ENCODE measurements around the gene ID1.
"Not testable (repeated sequence)": the region's sequence is repeated elsewhere in the genome, so short reads cannot be mapped to it uniquely, and the experiment has no call there.

Gene ID1

DNA sequence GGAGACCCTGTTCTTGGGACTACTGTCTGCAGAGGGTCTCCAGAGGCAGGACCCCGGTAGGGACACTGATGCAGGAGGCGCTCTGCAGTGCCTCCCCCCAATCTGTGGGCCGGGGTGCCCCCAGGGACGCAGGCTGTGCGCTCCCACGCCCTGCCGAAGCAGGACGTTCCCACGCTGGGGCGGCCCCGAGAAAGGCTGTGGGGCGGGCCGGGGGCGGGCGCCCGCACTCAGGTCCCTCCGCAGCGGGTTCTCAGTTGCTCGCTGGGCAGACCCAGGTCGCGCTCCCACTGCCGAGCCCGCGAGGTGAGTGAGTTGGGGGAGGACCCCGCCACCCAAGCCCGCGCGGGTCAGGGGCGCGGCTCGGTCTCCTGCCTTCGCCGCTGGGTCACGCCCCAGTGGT, 32.6 kb downstream of the ID1 start, which contains the start of gene COX4I2:
Gene COX4I2, plus strand, starts transcription at position 253 of the 400 bp plus-strand sequence. CDS start 1,106 bp downstream, outside the sequence.
- no peak for DNase-seq (ENCODE audit: low read depth in 2 of 2)

DNA sequence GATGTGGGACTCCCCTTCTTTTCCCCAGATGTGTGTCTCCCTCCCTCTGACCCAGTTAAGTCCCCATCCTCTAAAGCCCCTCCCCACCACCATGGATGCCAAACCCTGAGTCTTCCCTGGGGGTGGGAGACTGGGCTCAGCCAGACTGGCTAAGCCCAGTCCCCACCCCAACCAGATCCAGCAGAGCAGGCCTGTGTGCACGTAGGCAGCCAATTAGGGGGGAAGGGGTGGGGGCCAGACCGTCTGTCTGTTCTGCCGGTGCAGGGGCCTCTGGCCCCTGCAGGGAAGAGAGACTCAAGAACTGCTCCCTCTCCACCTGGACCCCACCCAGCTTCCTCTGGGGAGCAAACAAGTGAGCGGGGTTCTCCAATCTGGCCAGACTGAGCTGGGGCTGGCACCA, 33.2 kb downstream of the ID1 start:
- DNase-seq (ENCODE audit: low read depth in 2 of 2): no peak

DNA sequence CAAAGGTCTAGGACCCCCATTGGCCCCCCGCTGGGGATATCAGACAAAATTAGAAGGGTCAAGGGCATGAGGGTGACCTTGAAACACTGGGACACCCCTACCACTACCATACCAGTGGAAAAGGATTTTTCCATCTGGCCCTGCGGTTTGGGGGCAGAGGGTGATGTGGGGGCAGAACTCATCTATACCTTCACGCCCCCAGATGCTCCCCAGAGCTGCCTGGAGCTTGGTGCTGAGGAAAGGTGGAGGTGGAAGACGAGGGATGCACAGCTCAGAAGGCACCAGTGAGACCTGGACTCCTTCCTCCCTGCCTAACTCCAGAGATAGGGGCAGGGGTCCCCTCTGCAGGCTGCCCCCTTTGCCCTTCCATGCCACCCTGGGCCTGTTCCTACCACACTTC, 33.7 kb downstream of the ID1 start:
- DNase-seq (ENCODE audit: low read depth in 2 of 2): no peak

DNA sequence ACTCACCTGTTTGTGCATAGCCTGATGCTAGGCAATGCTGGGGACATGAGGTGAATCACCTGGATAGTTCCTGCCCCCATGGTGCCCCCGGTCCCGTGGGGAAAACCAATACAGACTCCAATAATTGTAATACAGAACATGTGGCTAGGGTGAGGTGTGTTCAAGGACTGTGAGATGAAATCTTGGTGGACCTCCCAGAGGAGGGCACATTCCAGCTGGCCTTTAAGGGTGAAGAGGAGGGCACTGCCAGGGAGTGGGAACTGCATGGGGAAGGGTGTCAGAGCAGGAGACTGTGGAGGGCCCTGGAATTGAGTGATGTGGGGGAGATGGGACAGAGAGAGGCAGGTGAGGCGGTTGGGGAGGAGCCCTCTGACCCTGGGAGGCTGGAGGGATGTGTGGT, 35.2 kb downstream of the ID1 start:
- DNase-seq (ENCODE audit: low read depth in 2 of 2): no peak

DNA sequence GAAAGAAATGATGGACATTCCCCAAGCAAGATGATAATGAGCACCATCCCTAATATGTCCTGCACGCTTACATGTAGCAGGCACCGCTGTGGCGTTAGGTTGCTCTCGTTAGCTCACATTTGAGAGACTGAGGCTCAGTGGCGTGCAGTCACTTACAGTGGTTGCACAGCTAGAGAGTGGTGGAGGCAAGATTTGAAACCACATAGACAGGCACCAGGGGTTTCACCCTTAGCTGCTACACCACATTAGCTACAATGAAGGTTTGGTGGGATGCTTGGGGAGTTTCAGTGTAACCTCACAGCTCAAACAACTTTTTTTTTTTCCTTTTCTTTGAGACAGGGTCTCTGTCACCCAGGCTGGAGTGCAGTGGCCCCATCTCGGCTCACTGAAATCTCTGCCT, 36.3 kb downstream of the ID1 start:
- no peak for DNase-seq (ENCODE audit: low read depth in 2 of 2)

DNA sequence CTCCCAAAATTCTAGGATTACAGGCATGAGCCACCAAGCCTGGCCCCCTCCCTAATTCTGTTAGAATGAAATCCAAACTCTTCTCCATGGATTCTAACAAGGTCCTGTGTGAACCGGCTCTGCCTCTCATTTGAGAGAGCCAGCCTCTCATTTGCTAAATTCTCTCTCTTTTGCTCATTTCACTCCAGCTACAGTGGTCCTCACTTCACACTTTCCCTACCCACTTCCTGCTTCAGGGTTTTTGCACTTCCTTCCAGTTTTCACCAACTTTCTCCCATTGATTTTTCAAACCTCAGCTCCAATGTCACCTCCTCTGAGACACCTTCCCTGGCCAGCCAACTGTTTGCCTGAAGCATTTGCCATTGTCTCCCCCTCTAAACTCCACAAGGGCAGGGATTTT, 37.7 kb downstream of the ID1 start:
- no peak for DNase-seq (ENCODE audit: low read depth in 2 of 2)

DNA sequence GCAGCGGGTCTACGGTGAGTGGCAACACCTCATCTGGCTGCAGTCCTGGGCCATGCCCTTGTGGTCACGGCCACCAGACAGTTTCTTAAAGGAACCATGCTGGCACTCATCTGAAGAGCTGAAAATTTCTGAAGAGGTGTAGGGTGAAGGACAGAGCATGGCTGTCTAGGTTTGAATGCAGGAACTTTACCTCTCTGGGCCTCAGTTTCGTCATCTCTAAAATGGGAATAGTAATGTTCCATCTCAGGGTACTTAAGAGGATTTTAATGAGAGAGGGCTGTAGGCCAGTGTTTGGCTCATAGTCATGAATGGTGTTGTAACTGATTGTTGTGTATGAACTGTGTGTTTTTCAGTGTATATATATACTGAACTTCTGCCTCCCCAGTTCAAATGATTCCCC, 38.4 kb downstream of the ID1 start:
- DNase-seq (ENCODE audit: low read depth in 2 of 2): no peak

DNA sequence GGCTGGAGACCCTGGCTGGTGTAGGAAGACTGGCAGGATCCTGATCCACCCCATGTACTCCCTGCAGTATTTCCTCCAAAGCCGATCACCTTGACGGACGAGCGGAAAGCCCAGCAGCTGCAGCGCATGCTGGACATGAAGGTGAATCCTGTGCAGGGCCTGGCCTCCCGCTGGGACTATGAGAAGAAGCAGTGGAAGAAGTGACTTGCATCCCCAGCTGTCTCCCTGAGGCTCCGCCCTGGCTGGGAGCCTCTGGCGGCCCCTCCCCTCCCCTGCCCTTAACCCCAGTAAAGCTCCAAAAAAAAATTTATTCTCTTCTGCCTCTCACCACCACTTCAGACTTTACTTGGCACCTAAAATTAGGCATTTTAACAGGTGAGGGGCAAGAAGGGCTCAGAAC, 39.6 kb downstream of the ID1 start:
- DNase-seq (ENCODE audit: low read depth in 2 of 2): no peak

DNA sequence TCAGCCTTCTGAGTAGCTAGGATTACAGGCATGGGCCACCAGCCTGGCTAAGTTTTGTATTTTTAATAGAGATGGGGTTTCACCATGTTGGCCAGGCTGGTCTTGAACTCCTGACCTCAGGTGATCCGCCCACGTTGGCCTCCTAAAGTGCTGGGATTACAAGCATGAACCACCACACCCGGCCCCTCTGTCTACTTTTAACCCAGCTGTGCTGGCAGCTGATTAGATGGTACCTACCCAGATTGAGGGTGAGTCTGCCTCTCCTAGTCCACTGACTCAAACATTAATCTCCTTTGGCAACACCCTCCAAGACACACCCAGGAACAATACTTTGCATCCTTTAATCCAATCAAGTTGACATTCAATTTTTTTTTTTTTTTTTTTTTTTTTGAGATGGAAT, 43.0 kb downstream of the ID1 start:
- DNase-seq (ENCODE audit: low read depth in 2 of 2): not testable (repeated sequence)

DNA sequence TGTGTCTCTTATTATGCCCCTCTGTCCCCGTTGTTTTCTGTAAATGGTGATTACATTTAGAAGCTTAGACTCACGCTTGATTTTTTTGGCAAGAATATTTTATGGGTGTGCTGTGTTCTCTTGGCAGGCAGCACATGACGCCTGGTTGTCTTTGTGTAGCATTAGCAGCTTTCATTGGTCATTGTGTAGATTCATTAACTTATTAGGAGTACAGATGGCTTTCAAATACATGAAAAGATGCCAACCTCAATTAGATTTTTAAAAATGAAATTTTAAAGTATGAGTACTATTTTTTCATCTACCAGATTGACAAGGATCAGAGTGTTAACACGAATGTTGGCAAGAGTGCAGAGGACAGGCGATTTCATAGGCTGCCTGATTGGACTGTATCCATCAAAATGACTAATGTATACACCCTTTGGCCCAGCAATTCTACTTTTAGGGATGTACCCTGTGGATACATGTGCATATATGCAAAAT, 47.9 kb downstream of the ID1 start:
- DNase-seq (ENCODE audit: low read depth in 2 of 2): no peak

DNA sequence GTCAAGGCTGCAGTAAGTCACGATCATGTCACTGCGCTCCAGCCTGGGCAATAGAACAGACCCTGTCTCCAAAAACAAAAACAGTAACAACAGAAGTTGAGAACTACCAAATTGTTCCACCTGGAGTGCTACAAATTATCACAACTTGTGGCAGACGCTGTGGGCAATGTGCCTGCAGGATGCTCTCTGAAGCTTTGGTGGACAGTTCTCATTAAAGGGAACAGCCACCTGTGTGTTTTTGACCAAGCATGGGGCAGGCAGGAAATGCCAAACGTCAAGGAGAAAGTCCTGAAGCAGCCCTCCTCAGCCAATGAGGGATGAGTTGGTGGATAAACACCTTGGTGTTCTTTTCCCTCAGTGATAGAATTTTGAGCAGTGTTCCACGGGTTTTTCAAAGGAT, 48.5 kb downstream of the ID1 start:
- no peak for DNase-seq (ENCODE audit: low read depth in 2 of 2)

DNA sequence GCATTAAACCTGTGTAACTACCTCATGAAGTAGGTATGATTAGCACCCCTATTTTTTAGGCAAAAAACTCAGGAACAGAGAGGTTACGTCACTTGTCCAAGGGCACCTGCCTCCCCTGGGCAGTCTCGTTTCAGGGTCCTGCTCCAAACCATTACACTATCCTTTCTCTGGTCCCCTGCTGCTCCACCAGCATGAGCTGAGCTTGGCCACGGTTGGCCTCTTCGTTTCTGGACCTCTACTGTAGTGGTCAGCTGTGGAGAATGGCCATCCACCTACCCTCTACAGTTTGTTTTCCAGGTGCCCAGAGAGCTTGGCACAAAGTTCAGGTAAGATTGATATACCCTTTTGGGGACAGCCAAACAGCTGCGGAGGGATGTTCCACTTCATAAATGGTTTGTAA, 49.4 kb downstream of the ID1 start:
- no peak for DNase-seq (ENCODE audit: low read depth in 2 of 2)

All from stimulated activated CD4-positive, alpha-beta T cell treated with anti-CD3 and anti-CD28 coated beads, Interleukin-12 subunit alpha, Interleukin-12 subunit beta, amount 100 ng/mL, for 24 hours (primary cell).